WERI-Rb-1 (cell line): ENCODE data around the gene EIF4G2.

Experiments
- DNase-seq: peaks from one replicate; pipeline ENCODE4 v3.0.0-alpha.2; 2020
- H3K27ac ChIP-seq: fragments of 250-450 bp; sonication (Bioruptor Pico); 2 replicates; pipeline ENCODE4 v1.5.1; 2020; ENCODE audit warnings: mild to moderate bottlenecking, moderate library complexity
- H3K27me3 ChIP-seq: fragments of 250-450 bp; sonication (Bioruptor Pico); 2 replicates; pipeline ENCODE4 v1.5.1; 2021; ENCODE audit warnings: mild to moderate bottlenecking, low read depth, moderate library complexity; ENCODE audit not compliant: insufficient read depth, severe bottlenecking
- H3K36me3 ChIP-seq: fragments of 250-450 bp; sonication (Bioruptor Pico); 2 replicates; pipeline ENCODE4 v1.5.1; 2020; ENCODE audit warnings: mild to moderate bottlenecking, moderate library complexity
- H3K4me3 ChIP-seq: 2 replicates; pipeline ENCODE4 v1.5.1; 2011; ENCODE audit warnings: low read depth, mild to moderate bottlenecking, control low read depth, low read length
- H3K9me3 ChIP-seq: fragments of 250-450 bp; sonication (Bioruptor Pico); 2 replicates; pipeline ENCODE4 v1.5.1; 2021; ENCODE audit warnings: mild to moderate bottlenecking, moderate library complexity; ENCODE audit not compliant: severe bottlenecking
- TF ChIP-seq, protein P1 (sequence below): IDR thresholded peaks from 2 replicates; pipeline ENCODE4 v1.5.1; 2011; ENCODE audit warnings: low read depth, mild to moderate bottlenecking, control low read depth, inconsistent platforms, low read length

Gene EIF4G2

DNA sequence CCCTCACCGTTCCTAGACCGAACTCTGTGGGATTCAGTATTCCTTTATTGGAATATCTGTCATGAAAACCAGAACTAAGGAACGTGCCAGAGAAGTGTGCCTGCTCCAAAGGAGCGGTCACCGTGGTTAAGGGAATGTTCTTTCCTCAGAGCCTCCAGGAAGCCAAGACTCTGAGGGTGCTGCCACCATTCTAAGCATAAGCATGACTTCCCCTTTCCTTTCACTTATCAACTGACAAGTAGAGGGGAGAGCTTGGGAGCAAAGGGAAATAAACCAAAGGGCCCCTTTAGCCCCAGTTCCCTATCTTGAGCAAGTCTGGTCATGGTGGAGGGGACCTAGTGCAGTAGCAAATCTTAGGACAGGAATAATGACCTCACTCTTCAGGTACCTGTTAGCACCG, 30.9 kb downstream of the EIF4G2 start:
- no peak for DNase-seq
- H3K36me3 ChIP-seq: peaks cover 51% of the 10 kb centered on the region
- H3K9me3 ChIP-seq: no peaks in the 10 kb centered on the region
- H3K4me3 ChIP-seq: no peak overlapping the region
- TF ChIP-seq, protein P1, sequence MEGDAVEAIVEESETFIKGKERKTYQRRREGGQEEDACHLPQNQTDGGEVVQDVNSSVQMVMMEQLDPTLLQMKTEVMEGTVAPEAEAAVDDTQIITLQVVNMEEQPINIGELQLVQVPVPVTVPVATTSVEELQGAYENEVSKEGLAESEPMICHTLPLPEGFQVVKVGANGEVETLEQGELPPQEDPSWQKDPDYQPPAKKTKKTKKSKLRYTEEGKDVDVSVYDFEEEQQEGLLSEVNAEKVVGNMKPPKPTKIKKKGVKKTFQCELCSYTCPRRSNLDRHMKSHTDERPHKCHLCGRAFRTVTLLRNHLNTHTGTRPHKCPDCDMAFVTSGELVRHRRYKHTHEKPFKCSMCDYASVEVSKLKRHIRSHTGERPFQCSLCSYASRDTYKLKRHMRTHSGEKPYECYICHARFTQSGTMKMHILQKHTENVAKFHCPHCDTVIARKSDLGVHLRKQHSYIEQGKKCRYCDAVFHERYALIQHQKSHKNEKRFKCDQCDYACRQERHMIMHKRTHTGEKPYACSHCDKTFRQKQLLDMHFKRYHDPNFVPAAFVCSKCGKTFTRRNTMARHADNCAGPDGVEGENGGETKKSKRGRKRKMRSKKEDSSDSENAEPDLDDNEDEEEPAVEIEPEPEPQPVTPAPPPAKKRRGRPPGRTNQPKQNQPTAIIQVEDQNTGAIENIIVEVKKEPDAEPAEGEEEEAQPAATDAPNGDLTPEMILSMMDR: no peak
- H3K27me3 ChIP-seq: no peaks in the 10 kb centered on the region
- no peak overlapping the region for H3K27ac ChIP-seq

DNA sequence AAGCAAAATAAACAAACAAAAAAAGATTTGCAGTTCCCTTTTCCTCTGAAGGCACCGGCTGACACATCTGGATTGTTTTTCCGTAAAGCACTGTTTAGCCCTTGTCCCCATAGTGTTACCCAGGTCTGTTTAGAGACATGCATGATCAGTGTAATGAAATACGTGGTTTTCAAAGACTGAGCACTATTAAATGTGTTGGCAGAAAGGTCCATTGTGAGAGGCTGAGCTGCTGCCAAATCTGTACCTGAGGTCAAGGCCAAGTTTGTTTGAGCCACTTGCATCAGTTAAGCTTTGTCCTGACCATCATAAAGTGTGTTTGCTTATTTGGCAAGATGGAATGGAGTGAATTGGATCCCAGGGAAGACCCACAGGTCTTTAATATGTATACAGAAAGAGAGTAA, 31.3 kb downstream of the EIF4G2 start:
- Histone ChIP-seq H3K27ac (no peak overlapping the region), H3K27me3 (no peaks in the 10 kb centered on the region), H3K36me3 (peaks cover 55% of the 10 kb centered on the region), H3K4me3 (no peak overlapping the region), H3K9me3 (no peaks in the 10 kb centered on the region)
- TF ChIP-seq, protein P1: no peak
- no peak for DNase-seq

DNA sequence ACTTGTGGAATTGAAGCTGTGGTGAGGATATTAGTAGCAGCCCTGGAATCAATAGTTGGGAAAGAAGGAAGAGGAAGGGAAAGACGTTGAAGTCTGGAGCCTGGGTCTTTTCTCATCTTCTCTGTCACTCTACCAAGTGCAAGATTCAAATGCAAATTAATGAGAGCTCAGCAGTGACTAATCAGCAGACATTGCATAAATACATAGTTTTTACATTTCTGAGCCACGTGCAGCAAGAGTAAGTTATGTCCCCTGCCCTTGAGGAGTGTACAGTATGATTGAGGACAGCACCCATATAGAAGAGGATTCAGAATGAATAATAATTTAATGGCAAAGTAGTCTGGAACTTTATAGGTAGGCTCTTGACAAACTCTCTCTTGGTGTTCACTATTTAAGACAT, 33.9 kb downstream of the EIF4G2 start:
- DNase-seq: no peak
- no peak overlapping the region for H3K4me3 ChIP-seq
- TF ChIP-seq, protein P1: no peak
- peaks cover 81% of the 10 kb centered on the region for H3K36me3 ChIP-seq
- H3K27me3 ChIP-seq: no peaks in the 10 kb centered on the region
- no peak overlapping the region for H3K27ac ChIP-seq
- no peaks in the 10 kb centered on the region for H3K9me3 ChIP-seq

DNA sequence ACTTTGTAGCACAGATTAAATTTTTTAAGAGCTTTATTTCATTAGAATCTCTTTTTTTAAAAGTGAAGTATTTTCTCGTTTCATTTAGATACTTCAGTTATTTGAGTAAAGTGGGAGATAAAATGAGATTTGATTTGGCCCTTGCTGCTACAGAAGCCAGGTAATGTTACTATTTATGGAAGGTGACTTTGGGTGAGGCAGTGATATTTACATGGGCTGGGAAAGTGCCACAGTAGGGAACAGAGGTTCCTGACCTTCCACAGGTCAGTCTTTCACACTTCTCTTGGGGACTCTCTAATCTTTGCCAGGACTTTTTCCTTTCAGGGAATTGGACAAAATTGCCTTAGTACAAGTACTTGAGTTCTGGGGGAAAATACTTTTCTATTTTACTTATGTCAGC, 37.3 kb downstream of the EIF4G2 start:
- Histone ChIP-seq H3K4me3 (no peak overlapping the region), H3K27me3 (no peaks in the 10 kb centered on the region), H3K27ac (no peak overlapping the region), H3K9me3 (no peaks in the 10 kb centered on the region), H3K36me3 (peaks cover 65% of the 10 kb centered on the region)
- no peak for DNase-seq
- TF ChIP-seq, protein P1: no peak

DNA sequence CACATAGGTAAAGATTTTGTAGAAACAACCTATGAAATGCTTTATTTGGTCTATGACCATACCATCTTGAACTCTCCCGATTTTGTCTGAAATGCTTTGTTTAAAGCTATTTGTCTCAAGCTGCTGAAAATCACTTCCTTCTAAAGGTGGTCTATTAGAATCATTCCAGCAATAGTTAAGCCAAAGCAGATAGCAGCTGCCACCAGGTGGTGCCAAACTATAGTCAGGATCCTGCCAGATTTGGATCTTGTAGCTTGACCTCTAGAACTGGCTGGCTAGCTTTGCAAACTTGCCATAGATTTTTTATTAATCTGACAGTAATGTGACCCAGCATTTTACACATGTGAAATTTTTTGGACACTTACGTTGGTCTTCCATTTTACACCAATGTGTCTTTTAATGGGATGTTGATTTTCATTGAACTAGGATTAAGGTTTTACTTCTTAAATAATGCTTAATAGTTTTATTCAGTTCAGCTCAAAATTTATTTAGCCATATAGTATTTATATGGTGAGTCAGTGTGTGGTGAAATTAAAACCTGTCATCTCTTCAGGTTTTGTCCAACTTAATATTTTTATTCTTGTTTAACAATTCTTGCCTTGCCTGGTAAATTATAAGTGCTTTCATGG, 38.0 kb downstream of the EIF4G2 start:
- Histone ChIP-seq H3K9me3 (no peaks in the 10 kb centered on the region), H3K27me3 (no peaks in the 10 kb centered on the region), H3K27ac (no peak overlapping the region), H3K36me3 (peaks cover 66% of the 10 kb centered on the region), H3K4me3 (no peak overlapping the region)
- TF ChIP-seq, protein P1: peak; percentile 75
- DNase-seq: peak; percentile 62

DNA sequence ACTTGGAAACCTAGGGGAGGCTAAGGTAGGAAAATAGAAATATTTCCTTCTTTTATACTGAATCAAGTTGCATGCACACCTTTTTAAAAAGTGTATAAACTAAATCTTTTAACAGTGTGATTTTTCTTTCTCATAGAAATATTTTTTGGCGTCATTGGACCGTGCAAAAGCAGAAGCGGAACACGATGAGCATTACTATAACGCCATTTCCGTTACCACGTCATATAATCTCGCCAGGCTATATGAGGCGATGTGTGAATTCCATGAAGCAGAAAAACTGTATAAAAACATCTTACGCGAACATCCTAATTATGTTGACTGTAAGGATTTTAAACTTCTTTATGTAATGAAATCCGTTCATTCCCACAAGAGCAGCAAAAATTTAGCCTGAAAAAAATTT, 44.3 kb downstream of the EIF4G2 start:
- Histone ChIP-seq H3K36me3 (peaks cover 66% of the 10 kb centered on the region), H3K27ac (no peak overlapping the region), H3K9me3 (no peaks in the 10 kb centered on the region), H3K4me3 (no peak overlapping the region), H3K27me3 (no peaks in the 10 kb centered on the region)
- DNase-seq: no peak
- TF ChIP-seq, protein P1: no peak
